ENCODE data around the gene PSMB3.

The PSMB3 gene

DNA sequence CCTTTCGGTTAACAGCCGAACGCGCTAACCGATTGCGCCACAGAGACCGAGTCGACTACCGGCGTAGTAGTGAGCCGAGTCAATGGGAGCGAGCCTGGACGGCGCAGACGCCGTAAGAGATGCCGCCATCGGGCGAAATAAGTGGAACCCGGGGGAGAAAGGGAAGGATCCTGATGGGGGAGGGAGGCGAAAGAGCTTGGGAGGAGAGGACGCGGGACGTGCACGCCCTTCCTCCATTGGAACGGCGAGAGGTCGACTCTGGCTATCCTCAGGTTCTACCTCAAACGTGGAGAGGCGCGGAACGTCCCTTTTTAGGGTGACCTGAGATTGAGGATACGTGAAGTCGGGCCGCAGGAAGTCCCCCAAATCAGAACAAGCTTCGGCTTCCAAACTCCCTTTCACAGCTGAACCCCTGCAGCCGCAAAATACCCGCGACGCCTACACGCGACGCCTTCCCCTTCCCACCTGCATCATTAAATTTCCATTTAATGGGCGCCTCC, 683 bp upstream of the PSMB3 start:
- no peak for TF ChIP-seq CTCF (IDR thresholded peaks at IDR 0.05; ENCODE audit: low read depth, low read length, missing control alignments)
- H3K4me3 ChIP-seq (ENCODE audit: low read depth, low read length) = peak overlapping the region; percentile 86
- DNase-seq (ENCODE audit: low read depth) = no peak

DNA sequence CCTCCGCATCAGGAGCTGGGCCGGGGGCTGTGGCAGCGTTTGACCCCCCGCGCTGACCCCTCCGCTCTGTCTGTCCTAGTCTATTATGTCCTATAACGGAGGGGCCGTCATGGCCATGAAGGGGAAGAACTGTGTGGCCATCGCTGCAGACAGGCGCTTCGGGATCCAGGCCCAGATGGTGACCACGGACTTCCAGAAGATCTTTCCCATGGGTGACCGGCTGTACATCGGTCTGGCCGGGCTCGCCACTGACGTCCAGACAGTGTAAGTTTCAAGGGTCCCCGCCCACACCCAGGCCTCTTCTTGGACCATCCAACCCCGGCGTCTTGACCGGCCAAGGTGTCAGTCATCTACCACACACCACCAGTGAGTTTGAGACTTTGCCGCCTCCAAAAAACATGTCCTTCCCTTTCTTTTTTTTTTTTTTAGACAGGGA, 548 bp downstream of the PSMB3 start:
- H3K4me3 ChIP-seq (ENCODE audit: low read depth, low read length) = peak overlapping the region; percentile 86
- no peak for TF ChIP-seq CTCF (IDR thresholded peaks at IDR 0.05; ENCODE audit: low read depth, low read length, missing control alignments)
- no peak for DNase-seq (ENCODE audit: low read depth)

GRCh38 chr17:38761612-38762011, 9.1 kb downstream of the PSMB3 start:
- TF ChIP-seq CTCF (IDR thresholded peaks at IDR 0.05; ENCODE audit: low read depth, low read length, missing control alignments) = peak; percentile 52
- no peak overlapping the region for H3K4me3 ChIP-seq (ENCODE audit: low read depth, low read length)
- no peak for DNase-seq (ENCODE audit: low read depth)

GRCh38 chr17:38762231-38762630, 9.7 kb downstream of the PSMB3 start:
- H3K4me3 ChIP-seq (ENCODE audit: low read depth, low read length) = no peak overlapping the region
- TF ChIP-seq CTCF (IDR thresholded peaks at IDR 0.05; ENCODE audit: low read depth, low read length, missing control alignments) = no peak
- DNase-seq (ENCODE audit: low read depth) = no peak

DNA sequence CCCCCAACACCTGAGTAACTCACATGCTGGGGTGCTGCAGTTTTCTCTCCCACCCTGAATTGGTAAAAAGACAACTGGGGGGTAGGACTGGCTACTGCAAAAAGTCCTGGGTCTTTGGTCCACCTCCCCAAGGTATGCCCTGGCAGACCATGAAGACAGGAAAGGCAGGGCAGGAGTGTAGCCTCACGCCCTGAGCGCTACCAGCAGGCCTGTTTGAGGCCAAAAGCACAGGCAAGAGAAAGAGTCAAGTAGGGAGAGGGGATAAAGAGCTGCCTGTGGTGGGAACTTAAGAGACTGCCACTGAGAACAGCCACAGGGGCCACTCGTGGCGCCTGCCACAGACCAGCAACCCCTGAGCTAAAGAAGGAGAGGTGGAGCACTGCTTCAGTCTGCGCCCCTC, 13.8 kb downstream of the PSMB3 start:
- no peak overlapping the region for H3K4me3 ChIP-seq (ENCODE audit: low read depth, low read length)
- no peak for DNase-seq (ENCODE audit: low read depth)
- TF ChIP-seq CTCF (IDR thresholded peaks at IDR 0.05; ENCODE audit: low read depth, low read length, missing control alignments) = no peak

DNA sequence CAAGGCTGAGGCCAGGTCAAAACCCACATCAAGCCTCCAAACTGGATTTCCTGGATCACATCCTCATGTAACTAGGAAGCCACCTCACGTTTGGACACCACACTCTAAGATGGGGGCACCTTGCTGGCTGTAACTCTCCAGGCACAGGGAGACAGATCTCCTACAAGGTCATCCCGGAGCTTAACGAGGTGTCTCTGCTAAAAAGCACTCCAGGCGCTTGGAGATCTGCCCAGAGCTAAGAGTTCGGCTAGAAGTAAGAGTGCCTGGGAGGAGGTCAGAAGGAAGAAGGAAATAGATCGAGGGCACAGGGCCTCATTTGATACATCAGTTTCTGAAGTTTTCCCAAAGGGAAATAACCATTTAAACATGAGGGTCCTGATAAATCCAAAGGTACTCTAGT, 15.9 kb downstream of the PSMB3 start:
- no peak for TF ChIP-seq CTCF (IDR thresholded peaks at IDR 0.05; ENCODE audit: low read depth, low read length, missing control alignments)
- DNase-seq (ENCODE audit: low read depth) = no peak
- H3K4me3 ChIP-seq (ENCODE audit: low read depth, low read length) = no peak overlapping the region

DNA sequence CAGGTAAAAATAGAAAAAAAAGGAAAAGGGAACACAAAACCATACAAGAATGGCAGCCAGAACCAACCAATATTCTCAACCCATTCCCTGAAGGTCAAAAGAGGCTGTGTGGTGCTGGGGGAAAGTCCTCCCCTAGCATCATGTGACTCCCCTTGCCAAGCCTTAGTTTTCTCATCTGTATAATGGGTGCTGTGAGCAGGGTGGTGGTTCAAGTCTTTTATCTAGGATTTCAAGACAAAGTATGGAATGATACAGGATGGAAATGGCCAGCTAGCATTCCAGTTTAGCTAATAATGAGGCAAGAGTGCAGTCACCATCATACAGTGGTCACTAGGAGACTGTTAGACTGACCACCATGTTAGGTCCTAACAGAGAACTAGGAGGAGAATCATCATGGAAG, 20.7 kb downstream of the PSMB3 start:
- no peak for TF ChIP-seq CTCF (IDR thresholded peaks at IDR 0.05; ENCODE audit: low read depth, low read length, missing control alignments)
- DNase-seq (ENCODE audit: low read depth) = no peak
- H3K4me3 ChIP-seq (ENCODE audit: low read depth, low read length) = no peak overlapping the region

Data from GM12864 (cell line).